ENCODE results near the gene C5orf22. TPM values are rescaled to one million over a fixed set of nuclear protein-coding genes. Genes with fewer than 3 reads are reported as not detected.

Gene C5orf22
- total and polyA plus RNA-seq, 4 donors, result 4.6 to 10.3 (median 7.0) TPM

GRCh38 chr5:31561946-31562345, 29.8 kb downstream of the C5orf22 start:
- H3K9me3 ChIP-seq (ENCODE audit: control insufficient read depth in 4 of 4, low read length in 3 of 4), result peaks cover 0 to 3% (median 1%) of the 10 kb centered on the region in 4 donors
- no peak for TF ChIP-seq NR2F2 (IDR thresholded peaks at IDR 0.05)
- TF ChIP-seq EGR1 (IDR thresholded peaks at IDR 0.05; ENCODE audit: low read depth in 2 of 2), result no peak
- no peak for TF ChIP-seq FOXA1 (IDR thresholded peaks at IDR 0.05)
- TF ChIP-seq, protein P1, sequence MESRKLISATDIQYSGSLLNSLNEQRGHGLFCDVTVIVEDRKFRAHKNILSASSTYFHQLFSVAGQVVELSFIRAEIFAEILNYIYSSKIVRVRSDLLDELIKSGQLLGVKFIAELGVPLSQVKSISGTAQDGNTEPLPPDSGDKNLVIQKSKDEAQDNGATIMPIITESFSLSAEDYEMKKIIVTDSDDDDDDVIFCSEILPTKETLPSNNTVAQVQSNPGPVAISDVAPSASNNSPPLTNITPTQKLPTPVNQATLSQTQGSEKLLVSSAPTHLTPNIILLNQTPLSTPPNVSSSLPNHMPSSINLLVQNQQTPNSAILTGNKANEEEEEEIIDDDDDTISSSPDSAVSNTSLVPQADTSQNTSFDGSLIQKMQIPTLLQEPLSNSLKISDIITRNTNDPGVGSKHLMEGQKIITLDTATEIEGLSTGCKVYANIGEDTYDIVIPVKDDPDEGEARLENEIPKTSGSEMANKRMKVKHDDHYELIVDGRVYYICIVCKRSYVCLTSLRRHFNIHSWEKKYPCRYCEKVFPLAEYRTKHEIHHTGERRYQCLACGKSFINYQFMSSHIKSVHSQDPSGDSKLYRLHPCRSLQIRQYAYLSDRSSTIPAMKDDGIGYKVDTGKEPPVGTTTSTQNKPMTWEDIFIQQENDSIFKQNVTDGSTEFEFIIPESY (IDR thresholded peaks at IDR 0.05), result no peak
- TF ChIP-seq RXRA (IDR thresholded peaks at IDR 0.05), result no peak
- no peak for TF ChIP-seq FOXA2 (IDR thresholded peaks at IDR 0.05)
- no peak for TF ChIP-seq MAX (IDR thresholded peaks at IDR 0.05)
- no peak for TF ChIP-seq ATF3 (IDR thresholded peaks at IDR 0.05)
- no peak for TF ChIP-seq TAF1 (conservative IDR thresholded peaks at IDR 0.05)
- no peak for TF ChIP-seq GABPA (IDR thresholded peaks at IDR 0.05 in 1 of 2, conservative IDR thresholded peaks at IDR 0.05 in 1 of 2)
- no peak for TF ChIP-seq RAD21 (IDR thresholded peaks at IDR 0.05)
- no peak for TF ChIP-seq YY1 (IDR thresholded peaks at IDR 0.05)
- no peak for TF ChIP-seq JUND (IDR thresholded peaks at IDR 0.05)
- no peak for TF ChIP-seq HNF4G (IDR thresholded peaks at IDR 0.05)
- no peak for TF ChIP-seq CTCF (IDR thresholded peaks at IDR 0.05; ENCODE audit: low read depth, low read length, missing input control)
- TF ChIP-seq, protein P2, sequence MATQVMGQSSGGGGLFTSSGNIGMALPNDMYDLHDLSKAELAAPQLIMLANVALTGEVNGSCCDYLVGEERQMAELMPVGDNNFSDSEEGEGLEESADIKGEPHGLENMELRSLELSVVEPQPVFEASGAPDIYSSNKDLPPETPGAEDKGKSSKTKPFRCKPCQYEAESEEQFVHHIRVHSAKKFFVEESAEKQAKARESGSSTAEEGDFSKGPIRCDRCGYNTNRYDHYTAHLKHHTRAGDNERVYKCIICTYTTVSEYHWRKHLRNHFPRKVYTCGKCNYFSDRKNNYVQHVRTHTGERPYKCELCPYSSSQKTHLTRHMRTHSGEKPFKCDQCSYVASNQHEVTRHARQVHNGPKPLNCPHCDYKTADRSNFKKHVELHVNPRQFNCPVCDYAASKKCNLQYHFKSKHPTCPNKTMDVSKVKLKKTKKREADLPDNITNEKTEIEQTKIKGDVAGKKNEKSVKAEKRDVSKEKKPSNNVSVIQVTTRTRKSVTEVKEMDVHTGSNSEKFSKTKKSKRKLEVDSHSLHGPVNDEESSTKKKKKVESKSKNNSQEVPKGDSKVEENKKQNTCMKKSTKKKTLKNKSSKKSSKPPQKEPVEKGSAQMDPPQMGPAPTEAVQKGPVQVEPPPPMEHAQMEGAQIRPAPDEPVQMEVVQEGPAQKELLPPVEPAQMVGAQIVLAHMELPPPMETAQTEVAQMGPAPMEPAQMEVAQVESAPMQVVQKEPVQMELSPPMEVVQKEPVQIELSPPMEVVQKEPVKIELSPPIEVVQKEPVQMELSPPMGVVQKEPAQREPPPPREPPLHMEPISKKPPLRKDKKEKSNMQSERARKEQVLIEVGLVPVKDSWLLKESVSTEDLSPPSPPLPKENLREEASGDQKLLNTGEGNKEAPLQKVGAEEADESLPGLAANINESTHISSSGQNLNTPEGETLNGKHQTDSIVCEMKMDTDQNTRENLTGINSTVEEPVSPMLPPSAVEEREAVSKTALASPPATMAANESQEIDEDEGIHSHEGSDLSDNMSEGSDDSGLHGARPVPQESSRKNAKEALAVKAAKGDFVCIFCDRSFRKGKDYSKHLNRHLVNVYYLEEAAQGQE (IDR thresholded peaks at IDR 0.05), result no peak
- TF ChIP-seq SP1 (IDR thresholded peaks at IDR 0.05), result no peak
- no peak overlapping the region for H3K9ac ChIP-seq (ENCODE audit: low read depth in 1 of 2, low read length in 2 of 2)
- DNase-seq (ENCODE audit: low spot score), result no peak
- H3K27me3 ChIP-seq (ENCODE audit: control insufficient read depth in 4 of 4, insufficient read depth in 4 of 4, low read length in 3 of 4), result no peaks in the 10 kb centered on the region
- H3K4me1 ChIP-seq (ENCODE audit: control insufficient read depth in 4 of 4, insufficient read depth in 4 of 4, low read length in 3 of 4), result no peaks in the 10 kb centered on the region
- 84% methylated on average over 1 of the region's 1 CpG for WGBS
- H3K4me3 ChIP-seq (ENCODE audit: low read depth in 1 of 3, low read length in 3 of 3), result no peak overlapping the region
- H3K27ac ChIP-seq (ENCODE audit: low read depth in 1 of 2, low read length in 2 of 2), result no peak overlapping the region
- H3K36me3 ChIP-seq (ENCODE audit: control insufficient read depth in 4 of 4, insufficient read depth in 3 of 4, low read depth in 1 of 4, low read length in 3 of 4), result peaks cover 0 to 1% (median 0%) of the 10 kb centered on the region in 4 donors

GRCh38 chr5:31563216-31563615, 31.1 kb downstream of the C5orf22 start:
- 76% methylated on average over 4 of the region's 4 CpGs for WGBS
- no peaks in the 10 kb centered on the region for H3K36me3 ChIP-seq (ENCODE audit: control insufficient read depth in 4 of 4, insufficient read depth in 3 of 4, low read depth in 1 of 4, low read length in 3 of 4)

More at GRCh38 chr5:31563216-31563615, 31.1 kb downstream of the C5orf22 start:
- H3K9me3 ChIP-seq (ENCODE audit: control insufficient read depth in 4 of 4, low read length in 3 of 4), result peaks cover 0 to 3% (median 1%) of the 10 kb centered on the region in 4 donors
- H3K27ac ChIP-seq (ENCODE audit: low read depth in 1 of 2, low read length in 2 of 2), result no peak overlapping the region
- DNase-seq (ENCODE audit: low spot score), result no peak
- no peaks in the 10 kb centered on the region for H3K27me3 ChIP-seq (ENCODE audit: control insufficient read depth in 4 of 4, insufficient read depth in 4 of 4, low read length in 3 of 4)
- H3K9ac ChIP-seq (ENCODE audit: low read depth in 1 of 2, low read length in 2 of 2), result no peak overlapping the region
- TF ChIP-seq HNF4A (conservative IDR thresholded peaks at IDR 0.05) (no peak), FOXA1 (IDR thresholded peaks at IDR 0.05) (no peak), CTCF (IDR thresholded peaks at IDR 0.05; ENCODE audit: low read depth, low read length, missing input control) (no peak), YY1 (IDR thresholded peaks at IDR 0.05) (no peak), ATF3 (IDR thresholded peaks at IDR 0.05) (no peak), MAX (IDR thresholded peaks at IDR 0.05) (no peak), FOXA2 (IDR thresholded peaks at IDR 0.05) (no peak), RXRA (IDR thresholded peaks at IDR 0.05) (no peak), EGR1 (IDR thresholded peaks at IDR 0.05; ENCODE audit: low read depth in 2 of 2) (no peak), JUND (IDR thresholded peaks at IDR 0.05) (no peak), SP1 (IDR thresholded peaks at IDR 0.05) (no peak), HNF4G (IDR thresholded peaks at IDR 0.05) (no peak), RAD21 (IDR thresholded peaks at IDR 0.05) (no peak), GABPA (IDR thresholded peaks at IDR 0.05 in 1 of 2, conservative IDR thresholded peaks at IDR 0.05 in 1 of 2) (no peak)
- TF ChIP-seq, protein P1 (IDR thresholded peaks at IDR 0.05), result no peak
- no peak overlapping the region for H3K4me3 ChIP-seq (ENCODE audit: low read depth in 1 of 3, low read length in 3 of 3)
- H3K4me1 ChIP-seq (ENCODE audit: control insufficient read depth in 4 of 4, insufficient read depth in 4 of 4, low read length in 3 of 4), result no peaks in the 10 kb centered on the region

Measured in liver (tissue), 9 donors.